GM21526 (cell line): Measurements from ENCODE around the gene UGT3A2.

Source experiments
- ATAC-seq: cut with Tn5 transposase; IDR thresholded peaks from one replicate; pipeline ENCODE4 v1.9.1; 2021; ENCODE audit warnings: moderate library complexity; ENCODE audit not compliant: unreplicated experiment, low FRiP score

The UGT3A2 gene

DNA sequence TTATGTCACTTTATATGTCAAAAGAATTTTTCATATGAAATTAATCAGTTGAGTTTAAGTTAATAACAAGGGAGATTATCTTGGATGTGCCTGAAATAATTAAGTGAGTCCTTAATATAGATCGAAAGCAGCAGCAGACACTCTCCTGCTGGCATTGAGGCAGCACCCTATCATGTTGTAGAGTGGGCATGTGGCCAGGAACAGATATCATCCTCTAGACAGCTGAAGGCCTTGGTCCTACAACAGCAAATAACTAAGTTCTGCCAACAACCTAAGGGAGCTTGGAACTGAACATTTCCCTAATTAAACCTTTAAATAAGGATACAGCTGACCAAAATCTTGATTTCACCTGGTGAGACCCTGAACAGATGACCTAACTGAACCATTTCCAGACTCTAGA, 49.7 kb downstream of the UGT3A2 start:
- ATAC-seq: no peak

- no peak for ATAC-seq
Measured at GRCh38 chr5:36013182-36013581, 53.5 kb downstream of the UGT3A2 start.

DNA sequence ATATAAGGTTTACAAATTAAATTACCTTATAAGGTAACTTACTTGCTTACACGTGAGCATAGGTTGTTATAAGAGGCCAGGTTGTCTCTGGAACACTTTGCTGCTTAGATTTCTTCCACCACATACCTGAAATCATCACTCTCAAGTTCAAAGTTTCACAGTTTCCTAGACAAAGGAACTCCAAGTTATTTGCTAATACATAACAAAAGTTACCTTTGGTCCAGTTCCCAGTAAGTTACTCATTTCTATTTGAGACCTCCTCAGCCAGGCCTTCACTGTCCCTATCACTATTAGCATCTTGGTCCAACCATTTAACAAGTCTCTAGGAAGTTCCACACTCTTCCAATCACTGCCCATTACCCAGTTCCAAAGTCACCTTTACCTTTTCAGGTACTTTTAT, 57.0 kb downstream of the UGT3A2 start:
- ATAC-seq: no peak

GRCh38 chr5:36007366-36007765, 59.3 kb downstream of the UGT3A2 start:
- no peak for ATAC-seq

GRCh38 chr5:36006163-36006562, 60.5 kb downstream of the UGT3A2 start:
- no peak for ATAC-seq

DNA sequence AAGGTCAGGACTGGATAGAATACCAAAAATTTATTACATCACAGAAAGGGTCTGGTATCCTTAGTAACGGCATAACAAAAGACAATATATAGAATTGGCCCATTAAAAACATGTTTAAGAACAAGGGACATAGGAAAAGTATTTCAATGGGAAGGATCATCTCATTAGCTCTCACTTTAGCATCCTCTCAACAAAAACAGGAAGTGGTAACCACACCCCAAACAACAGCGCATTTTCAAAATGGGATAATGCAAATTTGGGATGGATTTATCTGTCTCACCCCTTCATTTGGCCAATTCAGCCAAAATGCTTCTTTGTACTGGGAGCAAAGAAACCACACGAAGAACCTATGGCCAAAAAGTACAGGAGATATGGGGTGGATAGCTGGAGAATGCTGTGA, 65.7 kb downstream of the UGT3A2 start:
- ATAC-seq: no peak

DNA sequence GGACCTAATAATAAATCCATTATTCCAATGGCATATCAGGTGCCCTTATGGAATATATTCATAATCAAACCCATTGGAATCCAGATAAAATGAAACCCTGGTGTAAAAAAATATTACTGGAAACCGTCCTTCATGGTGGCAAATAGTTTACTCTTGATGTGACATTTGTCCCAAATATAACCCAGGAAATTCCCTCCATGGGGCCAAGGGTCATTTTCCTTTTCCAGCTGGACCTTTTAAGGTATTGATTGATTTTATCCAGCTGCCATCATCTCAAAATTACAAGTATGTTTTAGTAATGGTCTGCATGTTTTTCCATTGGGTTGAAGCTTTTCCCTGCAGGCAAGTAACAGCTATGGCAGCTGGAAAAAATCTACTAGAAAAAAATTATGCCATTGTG, 67.1 kb downstream of the UGT3A2 start:
- no peak for ATAC-seq

DNA sequence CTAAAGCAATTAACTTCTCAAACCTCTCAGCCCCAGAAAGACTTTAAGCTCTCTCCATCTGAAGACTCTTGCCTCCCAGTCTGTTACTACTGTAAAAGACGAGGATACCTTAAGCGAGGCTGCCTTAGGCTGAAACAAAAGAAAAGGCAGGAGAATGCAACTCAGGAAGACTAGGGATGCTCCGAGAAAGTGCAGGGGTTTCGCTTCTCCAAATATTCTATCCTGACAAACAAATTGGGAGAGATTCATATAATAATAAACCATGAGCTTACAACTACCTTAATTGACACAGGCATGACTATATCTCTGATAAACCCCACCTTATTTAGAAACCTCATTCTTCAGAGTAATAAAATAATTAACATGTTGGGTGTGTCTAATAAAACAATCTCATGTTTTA, 70.6 kb downstream of the UGT3A2 start:
- ATAC-seq: no peak

GRCh38 chr5:35990941-35991611, 75.6 kb downstream of the UGT3A2 start, which contains the start of gene UGT3A1:
Gene UGT3A1, minus strand, starts transcription at chr5:35991390. Its CDS starts 150 bp downstream, at chr5:35991240.
- ATAC-seq: no peak

- no peak for ATAC-seq
Measured at GRCh38 chr5:35990520-35990919, 76.2 kb downstream of the UGT3A2 start.

DNA sequence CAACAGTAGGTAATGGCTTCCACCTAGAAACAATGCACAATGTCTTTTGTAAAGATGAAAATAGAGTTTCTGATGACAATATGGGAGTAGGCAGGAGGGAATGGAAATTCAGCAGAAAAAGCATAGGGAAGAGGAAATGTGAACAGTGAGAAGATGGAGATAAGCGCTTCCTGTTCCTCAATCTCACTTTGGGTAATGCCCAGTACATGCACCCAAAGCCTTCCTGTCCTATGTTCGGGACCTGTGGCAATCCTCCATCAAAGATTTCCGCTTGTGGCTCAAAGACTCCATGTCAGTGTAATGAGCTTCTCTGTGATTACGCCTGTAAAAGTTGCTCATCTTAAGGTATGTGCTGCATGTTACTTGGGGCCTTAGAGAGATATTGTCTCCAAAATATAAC, 78.2 kb downstream of the UGT3A2 start:
- ATAC-seq: no peak

GRCh38 chr5:35987776-35988175, 78.9 kb downstream of the UGT3A2 start:
- no peak for ATAC-seq
